GM12873 (cell line): ENCODE measurements around the gene ETV6.

Experiments
- TF ChIP-seq, protein P1 (sequence below): IDR thresholded peaks from 2 replicates; pipeline ENCODE4 v1.5.1; 2012; ENCODE audit warnings: low read depth, mild to moderate bottlenecking, moderate library complexity, low read length, control low read depth; ENCODE audit not compliant: insufficient read depth; ENCODE audit errors: missing control alignments

Gene ETV6

DNA sequence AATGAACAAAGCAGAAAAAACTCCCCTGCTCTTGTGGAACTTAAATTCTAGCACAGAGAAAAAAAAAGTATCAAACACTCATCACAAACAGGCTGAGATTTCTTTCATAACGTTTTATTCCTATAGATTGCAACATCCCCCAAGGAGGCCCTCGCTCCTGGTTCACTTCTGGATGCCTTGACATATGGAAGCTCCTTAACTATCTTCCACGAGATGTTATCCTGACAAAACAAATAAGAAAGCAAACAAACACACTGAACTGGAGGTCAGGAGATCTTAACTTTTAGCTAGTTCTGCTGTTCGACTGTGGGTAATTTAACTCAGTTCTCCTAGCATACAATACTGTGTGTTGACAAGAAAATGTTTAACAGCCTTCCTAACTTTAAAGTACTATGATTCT is 104.8 kb downstream of the ETV6 start:
- TF ChIP-seq, protein P1, sequence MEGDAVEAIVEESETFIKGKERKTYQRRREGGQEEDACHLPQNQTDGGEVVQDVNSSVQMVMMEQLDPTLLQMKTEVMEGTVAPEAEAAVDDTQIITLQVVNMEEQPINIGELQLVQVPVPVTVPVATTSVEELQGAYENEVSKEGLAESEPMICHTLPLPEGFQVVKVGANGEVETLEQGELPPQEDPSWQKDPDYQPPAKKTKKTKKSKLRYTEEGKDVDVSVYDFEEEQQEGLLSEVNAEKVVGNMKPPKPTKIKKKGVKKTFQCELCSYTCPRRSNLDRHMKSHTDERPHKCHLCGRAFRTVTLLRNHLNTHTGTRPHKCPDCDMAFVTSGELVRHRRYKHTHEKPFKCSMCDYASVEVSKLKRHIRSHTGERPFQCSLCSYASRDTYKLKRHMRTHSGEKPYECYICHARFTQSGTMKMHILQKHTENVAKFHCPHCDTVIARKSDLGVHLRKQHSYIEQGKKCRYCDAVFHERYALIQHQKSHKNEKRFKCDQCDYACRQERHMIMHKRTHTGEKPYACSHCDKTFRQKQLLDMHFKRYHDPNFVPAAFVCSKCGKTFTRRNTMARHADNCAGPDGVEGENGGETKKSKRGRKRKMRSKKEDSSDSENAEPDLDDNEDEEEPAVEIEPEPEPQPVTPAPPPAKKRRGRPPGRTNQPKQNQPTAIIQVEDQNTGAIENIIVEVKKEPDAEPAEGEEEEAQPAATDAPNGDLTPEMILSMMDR, result no peak

GRCh38 chr12:11755302-11755930 is 105.9 kb downstream of the ETV6 start:
- TF ChIP-seq, protein P1, result no peak

DNA sequence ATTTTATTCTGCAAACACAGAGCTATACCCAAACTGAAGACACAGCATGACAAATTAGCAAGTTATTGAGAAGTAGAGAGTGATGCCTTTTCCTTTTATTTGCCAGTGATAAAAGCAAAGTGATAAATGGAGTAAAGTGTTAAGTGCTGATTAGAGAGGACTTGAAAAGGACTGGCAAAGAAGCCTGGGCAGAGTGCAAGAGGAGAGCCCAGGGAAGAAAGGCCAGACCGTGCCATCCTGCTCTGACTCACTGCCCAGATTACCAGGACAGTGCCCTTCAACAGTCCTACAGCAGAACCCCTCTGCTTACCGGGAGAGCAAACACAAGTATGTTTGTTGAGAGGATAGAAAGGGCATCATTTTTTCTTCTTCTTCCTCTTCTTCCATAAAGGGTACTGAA is 106.5 kb downstream of the ETV6 start:
- TF ChIP-seq, protein P1, result no peak

GRCh38 chr12:11756523-11756922 is 107.0 kb downstream of the ETV6 start:
- TF ChIP-seq, protein P1, result no peak

- TF ChIP-seq, protein P1, result no peak
Measured at GRCh38 chr12:11757095-11757494, 107.6 kb downstream of the ETV6 start.

DNA sequence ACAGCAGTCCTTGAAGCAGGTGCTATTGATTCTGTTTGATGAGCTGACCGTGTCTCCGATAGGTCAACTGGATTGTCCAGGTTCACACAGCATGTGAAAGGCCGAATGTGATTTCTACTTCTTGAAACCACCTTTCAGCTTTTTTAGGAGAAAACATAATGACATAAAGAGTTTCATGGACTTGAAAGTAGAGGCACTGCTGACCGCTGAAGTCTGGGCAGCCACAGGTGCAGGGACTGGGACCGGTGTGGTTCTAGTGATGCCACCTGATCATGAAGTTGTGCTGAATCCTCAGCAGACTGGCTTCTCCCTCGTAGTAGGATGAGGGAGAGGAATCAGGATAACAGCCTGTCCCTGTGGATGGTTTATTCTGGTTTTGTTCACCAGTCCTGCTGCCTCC is 108.1 kb downstream of the ETV6 start:
- TF ChIP-seq, protein P1, result no peak

DNA sequence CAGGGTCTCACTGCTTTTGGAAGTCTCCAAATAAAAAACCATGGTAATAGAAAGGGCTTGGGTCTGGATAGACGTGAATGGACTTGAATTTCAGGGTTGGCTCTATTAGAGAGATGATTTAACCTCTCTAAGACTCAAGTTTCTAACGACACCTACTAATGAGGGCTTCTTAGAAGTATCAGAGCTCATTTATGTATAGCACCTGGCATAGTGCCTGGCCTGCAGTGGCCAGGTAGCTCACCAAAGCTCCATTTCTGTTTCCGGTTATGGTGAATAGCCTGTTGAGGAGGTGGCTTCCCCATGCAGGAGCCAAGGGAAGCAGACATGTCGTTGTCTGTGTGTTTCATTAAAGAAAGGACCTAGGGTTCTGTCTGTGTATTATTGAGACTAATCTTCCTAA is 108.6 kb downstream of the ETV6 start:
- TF ChIP-seq, protein P1, result no peak
